NOMO-1 treated with dmso at 0.1 percent for 144 hours (cell line): ENCODE results near the gene TOPAZ1.

ENCODE experiments used
- DNase-seq: peaks from one replicate; lab custom pipeline; 2025; ENCODE audit not compliant: unreplicated experiment; lab: John Stamatoyannopoulos, UW

Gene TOPAZ1

DNA sequence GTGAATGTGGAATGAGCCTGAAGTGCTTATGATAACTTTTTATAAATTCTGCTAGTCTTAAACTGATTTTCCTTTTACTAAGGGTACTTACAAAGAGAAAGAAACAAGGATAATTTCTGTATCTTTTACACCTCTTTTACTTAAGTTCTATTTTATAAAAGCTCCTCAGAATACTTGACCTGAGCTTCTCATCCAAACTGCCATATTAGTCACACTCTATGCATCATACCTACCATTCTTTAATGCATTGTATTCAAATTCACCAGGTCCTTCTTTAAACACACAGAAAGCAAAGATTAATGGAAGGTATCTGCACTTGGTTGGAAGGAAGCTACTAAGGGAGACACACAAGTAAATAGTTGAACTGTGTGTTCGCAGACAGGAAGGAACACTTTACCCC is 1.6 kb upstream of the TOPAZ1 start:
- DNase-seq = no peak

DNA sequence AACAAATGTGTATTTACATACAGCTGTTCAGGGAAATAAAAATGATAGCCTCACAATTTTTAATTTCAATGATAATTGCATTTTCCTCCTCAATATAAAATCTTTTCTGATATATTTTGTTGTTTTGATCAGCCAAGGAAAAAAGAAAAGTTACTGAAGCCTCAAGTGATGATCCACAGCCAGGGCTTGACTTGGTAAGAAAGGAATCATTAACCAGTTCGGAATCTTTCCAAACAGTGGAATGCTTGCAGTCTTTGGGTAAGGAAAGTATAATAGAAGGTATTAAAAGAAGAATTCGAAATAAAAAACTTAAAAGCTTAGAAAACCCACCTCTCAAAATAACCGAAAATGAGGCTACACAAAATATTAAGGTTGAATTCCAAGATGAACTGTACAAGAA is 1.0 kb downstream of the TOPAZ1 start:
- DNase-seq = no peak

DNA sequence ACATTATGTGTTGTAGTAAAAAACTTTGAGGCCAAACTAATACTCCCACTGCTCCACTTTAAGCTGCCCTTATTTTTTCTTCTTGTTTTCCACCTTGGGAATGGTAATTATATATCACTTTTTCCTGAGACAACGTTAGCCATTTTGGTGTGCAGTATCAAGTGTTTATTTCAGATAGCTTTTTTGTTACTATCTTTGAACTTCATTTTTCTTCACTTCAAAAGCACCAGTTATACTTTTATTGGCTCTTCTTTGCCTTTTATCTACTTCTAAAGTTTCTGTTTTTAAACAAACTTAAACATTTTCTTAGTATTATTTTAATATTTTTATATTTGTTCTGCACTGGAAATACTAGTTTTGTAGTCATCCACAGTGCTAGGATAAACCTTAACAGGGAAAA is 6.5 kb downstream of the TOPAZ1 start:
- DNase-seq = no peak

DNA sequence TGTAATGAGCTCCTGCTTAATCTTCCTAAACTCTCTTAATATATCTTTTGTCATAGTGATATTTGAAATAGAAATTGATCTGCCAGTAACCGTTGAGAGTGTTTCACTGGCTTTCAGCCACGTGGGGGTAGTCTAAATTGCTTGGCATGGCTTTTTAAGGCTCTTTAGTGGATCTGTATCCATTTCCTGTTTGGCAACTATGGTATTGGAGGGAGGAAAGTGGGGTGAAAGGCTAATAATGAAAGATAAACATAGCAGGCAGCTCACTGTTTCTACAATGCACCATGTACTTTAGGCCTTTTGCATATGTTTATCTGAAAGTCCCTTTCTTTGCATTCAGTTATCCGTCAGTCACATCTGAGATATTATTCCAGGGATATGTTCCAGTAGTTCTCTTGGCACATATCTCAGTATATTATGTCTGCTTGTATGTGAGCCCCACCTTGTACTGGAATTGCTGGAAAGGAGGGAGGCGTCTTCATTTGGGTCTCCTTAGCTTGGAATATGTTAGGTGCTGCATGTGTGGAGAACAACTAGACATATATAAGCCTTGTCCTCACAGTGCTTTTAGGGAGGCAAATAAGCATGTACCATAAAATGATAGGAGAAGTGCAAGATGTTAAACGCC is 10.8 kb downstream of the TOPAZ1 start:
- DNase-seq = no peak

DNA sequence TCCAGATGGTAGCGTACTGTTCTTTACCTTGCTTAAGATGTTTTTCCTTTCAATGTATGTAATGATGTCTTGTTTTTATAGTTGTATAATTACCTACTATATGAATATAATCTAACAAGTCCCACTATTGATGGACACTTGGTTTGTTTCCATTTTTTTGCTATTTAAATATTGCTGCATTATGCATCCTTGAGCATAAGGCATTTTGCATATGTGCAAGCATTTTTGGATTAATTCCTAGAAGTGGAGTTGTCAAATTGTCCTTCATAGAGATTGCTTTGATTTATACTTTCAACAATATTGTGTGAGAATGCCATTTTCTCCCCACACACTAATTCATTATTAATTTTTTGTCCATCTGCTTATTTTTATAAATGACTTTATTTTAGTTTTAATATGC is 17.7 kb downstream of the TOPAZ1 start:
- no peak for DNase-seq

DNA sequence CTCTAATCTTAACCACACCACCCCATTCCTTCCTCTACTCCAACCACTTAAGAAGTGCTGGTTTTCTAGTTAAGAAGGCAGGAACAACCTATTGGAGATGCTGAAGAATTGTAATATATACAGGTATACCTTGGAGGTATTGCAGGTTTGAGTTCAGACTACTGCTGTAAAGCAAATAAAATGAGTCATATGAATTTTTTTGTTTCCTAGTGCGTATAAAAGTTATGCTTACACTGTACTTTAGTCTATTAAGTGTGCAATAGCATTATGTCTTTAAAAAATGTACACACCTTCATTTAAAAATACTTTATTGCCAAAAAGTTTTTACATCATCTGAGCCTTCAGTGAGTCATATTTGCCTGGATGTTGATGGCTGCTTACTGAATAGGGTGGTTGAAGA is 22.5 kb downstream of the TOPAZ1 start:
- DNase-seq = no peak

DNA sequence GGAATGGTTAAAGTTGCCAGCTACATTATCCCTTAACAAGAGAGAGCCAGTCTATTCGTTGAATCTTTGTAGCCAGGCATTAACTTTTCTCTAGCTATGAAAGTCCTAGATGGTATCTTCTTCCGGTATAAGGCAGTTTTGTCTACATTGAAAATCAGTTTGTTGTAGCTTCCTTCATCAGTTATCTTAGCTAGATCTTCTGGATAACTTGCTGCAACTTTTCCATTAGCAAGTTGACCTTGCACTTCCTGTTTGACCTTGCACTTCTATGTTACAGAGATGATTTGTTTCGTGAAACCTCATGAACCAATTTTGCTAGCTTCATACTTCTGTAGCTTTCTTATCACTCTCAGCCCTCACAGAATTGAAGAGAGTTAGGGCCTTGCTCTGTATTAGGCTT is 24.1 kb downstream of the TOPAZ1 start:
- DNase-seq = no peak

DNA sequence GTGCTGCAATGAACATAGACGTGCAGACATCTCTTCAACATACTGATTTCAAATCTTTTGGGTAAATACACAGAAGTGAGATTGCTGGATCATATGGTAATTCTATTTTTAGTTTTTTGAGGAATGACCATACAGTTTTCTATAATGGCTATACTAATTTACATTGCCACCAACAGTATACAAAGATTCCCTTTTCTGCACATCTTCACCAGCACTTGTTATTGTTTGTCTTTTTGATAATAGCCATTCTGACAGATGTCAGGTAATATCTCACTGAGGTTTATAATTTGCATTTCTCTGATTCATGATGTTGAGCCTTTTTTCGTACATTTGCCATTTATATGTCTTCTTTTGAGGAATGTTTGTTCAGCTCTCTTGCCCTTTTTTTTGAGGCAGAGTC is 30.5 kb downstream of the TOPAZ1 start:
- DNase-seq = no peak

DNA sequence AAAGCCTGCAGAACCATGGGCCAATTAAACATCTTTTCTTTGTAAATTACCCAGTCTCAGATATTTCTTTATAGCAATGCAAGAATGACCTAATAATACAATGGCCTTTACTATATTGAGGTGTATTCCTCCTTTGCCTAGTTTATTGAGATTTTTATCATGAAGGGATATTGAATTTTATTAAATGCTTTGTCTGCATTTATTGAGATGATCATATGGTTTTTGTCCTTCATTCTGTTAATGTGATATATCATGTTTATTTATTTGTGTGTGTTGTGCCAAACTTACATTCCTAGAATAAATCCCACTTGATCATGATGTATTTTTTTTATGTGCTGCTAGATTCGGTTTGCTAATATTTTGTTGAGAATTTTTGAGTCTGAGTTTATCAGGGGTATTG is 36.2 kb downstream of the TOPAZ1 start:
- DNase-seq = no peak

DNA sequence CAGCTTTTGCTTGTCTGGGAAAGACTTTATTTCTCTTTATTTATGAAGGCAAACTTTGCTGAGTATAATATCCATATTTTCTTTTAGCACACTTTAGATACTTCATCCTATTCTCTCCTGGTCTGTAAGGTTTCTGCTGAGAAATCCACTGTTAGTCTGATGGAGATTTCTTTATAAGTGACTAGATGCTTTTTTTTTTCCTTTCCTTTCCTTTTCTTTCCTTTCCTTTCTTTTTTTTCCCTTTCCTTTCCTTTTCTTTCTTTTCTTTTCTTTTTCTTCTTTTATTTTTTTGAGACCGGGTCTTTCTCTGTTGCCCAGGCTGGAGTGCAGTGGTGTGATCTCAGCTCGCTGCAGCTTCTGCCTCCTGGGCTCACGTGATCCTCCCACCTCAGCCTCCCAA is 38.4 kb downstream of the TOPAZ1 start:
- no peak for DNase-seq

DNA sequence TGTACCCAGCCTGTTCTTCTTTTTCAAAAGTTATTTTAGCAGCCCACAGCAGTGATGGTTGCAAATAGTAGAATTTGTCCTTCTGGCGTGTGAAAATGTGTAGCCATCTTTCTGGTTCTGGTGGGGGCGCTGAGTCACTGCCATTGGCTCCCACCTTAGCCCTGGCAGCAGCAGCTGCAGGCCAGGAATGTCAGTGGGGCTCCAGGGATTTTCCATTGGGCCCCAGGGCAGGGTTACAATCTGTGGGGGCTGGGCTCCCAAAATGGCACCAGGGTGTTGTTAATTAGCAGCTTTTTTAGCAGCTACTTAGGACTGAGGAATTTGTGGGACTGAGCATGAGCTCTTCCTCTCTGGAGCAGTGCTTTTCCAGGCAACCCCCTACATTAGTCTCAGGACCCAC is 38.9 kb downstream of the TOPAZ1 start:
- DNase-seq = no peak

DNA sequence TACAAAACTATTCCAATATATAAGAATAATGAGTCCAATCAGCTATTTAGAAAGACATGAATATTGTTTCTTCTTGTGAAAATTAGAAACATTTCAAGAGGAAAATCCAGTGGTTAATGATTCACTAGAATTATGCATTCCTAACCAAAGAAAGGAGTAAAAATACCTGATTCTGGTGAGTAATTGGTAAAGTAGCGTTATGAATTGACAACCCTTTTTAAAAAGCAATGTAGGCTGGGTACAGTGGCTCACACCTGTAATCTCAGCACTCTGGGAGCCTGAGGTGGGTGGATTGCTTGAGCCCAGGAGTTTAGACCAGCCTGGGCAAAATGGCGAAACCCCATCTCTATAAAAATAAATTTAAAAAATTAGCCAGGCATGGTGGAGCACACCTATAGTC is 43.3 kb downstream of the TOPAZ1 start:
- no peak for DNase-seq

DNA sequence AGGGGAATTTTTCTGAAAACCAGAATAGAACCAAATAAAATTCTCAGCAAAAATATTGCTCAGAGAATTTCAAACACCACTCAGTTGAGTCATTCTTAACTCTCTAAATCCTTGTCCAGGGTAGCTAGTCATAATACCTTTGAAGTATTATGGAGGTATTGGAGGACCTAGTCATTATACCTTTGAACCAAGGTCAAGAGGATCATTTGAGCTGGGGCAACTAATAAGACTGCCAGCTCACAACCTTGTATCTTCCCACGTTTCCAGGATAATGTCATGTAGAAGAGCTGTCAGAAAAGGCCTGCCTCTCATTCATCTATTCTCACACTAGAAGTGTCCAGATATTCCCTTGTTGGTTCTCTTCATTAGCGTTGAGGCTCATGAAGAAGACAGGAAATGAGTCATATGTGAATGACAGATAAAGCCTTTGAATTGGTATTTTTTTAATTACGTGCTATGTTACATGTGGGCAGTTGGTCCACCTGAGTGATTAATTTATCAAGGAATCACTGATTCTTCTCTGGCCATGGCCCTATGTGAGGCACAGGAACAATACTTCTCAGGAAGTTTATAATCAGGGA is 48.3 kb downstream of the TOPAZ1 start:
- DNase-seq = no peak

DNA sequence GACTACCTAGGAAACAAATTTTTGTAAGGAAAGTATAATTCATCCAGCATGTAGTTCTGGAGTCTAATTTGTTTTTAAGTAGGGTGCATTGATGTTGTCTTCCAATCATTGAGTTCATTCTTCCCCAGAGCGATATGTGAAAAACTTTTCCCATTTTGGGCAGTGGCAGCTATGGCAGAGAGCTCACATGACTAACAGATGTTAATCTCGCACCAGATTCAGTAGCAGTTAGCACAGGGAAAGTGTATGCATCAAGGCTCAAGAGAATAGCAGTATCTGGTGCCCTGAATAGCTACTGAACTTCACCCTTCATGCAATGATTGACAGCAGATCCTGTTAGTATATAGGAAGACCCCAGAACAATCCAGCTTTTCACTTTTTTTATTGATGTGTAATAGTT is 50.6 kb downstream of the TOPAZ1 start:
- DNase-seq = no peak

DNA sequence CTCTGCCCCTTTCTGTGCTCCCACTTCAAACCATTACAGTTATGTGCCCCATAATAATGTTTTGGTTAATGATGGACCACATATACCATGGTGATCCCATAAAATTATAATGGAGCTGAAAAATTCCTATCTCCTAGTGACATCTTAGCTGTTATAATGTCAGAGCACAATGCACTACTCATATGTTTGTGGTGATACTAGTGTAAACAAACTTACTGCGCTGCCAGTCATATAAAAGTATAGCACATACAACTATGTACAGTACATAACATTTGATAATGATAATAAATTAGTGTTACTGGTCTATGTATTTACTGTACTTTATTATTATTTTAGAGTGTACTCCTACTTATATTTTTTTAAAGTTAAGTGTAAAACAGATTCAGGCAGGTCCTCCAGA is 51.3 kb downstream of the TOPAZ1 start:
- no peak for DNase-seq

DNA sequence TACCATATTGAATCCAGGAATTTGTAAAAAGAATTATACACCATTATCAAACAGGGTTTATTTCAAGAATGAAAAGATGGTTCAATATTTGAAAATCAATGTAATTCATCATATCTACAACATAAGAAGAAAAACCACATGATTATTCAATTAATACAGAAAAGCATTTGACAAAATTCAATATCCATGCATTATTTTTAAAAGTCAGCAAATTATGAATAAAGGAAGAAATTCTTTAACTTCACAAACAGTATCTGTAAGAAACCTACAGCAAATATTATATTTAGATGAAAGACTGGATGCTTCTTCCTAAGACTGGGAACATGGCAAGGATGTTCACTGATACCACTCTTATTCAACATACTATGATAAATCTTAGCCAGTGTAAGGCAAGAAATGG is 55.6 kb downstream of the TOPAZ1 start:
- DNase-seq = no peak

DNA sequence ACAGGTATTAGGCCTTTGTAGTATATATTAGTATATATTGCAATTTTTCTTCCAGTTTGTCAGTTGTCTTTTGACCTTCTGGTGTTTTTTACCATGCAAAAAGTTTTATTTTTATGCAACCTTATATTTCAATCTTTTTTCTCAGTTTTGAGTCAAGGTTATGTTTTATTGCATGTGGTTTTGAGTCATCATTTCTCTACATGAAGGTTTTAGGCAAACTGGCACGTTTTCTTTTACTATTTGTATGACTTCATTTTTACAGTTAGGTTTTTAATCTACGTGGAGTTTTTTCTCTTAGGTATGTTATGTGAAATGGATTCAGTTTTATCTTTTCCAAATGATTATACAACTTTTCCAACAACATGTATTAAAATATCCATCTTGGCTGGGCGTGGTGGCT is 60.1 kb downstream of the TOPAZ1 start:
- no peak for DNase-seq

DNA sequence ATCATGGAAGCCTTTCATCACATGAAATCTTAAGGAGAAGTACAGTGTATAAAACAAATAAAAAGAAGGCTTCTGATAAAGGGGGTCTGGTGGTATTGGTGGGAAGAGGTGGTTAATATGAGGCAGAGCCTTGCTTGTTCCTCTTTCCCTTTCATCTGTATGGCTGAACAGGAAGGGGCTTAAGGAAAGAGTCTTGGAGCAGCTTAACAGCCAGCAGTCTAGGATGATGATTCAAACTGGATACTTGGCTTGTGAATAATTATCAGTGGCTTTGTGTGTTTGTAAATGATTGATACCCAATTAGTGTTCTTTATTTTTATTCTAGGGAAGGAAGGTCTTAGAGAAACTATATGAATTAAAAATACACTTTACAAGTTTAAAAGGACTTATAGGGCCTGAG is 67.8 kb downstream of the TOPAZ1 start:
- DNase-seq = no peak

DNA sequence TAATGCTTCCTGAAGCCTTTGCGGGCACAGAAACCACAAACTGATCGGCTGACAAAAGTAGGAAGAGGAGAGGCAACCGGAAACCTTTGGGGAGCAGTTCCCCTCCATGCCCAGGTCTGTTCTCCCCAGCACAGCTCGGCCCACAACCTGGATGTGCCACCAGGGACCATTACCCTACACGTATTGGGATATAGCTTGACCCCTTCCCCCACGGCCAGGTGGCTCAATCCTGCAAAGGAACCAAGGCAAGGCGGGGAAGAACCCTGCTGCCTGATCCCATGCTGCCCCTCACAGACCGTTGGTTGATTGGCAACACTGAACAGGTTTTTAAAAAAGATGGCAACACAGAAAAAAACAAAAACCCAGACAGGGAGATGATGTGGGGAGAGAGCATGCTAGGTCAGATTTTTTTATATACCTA is 77.2 kb downstream of the TOPAZ1 start:
- peak; percentile 27 for DNase-seq

DNA sequence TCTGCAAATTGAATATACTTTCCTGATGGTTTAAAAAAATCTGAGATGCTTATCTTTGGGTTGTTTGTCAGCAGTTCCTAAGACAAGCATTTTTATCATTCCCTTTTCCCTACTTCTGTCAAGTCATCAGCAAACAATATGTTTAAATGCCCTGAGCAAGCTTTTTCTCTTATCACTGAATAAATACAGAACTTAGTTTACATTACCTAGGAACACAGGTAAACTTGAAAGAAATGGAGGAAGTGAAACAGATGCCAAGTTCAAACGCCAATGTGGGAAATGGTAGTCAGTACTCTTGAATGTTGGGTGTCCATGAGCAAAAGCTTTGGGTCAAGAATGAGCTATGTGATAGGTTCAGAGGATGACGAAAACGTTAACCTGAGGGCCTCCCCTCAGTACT is 79.6 kb downstream of the TOPAZ1 start:
- no peak for DNase-seq

DNA sequence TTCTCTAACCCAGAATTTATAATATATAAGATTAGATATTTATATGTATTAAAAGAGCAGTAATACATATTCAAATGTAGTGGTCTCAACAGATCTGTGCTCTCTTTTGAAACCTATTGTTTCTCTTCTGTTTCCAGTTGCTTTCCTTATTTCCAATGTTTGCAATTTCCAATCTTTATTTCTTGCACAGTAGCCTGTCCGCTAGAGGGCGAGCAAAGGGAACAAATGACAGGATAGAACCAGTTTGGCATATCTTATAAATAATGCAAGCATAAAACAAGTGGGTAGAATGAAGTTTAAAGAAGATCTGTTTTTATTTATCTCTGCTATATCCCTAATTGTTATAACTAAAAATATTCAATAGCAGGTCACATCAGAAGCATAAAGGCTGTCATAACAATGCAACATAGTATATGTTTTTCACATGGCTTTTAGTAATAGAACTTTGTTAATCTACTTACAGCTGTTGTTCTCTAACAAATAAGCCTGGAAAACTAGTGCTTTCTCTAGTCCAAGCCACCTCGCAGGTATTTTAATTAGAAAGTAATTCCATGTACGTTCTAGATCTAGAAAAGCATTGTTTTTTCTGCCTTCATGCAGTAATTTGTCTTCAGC is 81.8 kb downstream of the TOPAZ1 start:
- DNase-seq = no peak

DNA sequence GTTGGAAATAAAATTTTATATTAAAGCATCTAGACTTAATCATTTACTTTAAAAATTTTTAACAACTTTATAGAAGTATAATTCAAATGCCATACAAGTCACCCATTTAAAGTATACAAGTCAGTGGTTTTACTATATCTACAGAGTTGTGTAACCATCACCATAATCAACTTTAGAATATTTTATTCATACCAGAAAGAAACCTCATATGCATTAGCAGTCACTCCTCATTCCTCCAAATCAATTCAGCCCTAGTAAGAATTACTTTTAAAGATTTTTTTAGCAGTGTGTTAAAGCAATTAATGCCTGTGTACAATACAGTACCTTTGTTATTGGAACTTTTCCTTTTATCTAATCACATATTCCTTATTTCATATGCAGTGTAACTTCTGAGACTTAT is 82.9 kb downstream of the TOPAZ1 start:
- no peak for DNase-seq

DNA sequence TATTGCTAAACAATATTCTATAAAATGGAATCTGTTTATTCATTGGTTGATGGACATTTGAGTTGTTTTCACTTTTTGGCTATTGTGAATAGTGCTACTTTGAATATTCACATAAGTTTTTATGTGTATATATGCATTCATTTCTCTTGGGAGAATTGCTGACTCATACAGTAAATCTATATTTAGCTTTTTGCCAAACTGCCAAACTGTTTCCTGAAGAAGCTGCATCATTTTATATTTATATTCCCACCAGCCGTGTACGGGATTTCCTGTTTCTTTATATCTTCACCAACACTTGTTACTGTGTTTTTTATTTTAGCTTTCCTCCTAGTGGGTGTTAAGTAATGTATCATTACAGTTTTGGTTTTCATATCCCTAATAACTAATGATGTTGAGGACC is 84.3 kb downstream of the TOPAZ1 start:
- no peak for DNase-seq
